AG08395 (cell line): ENCODE data around the gene TDRD1.

Experiments used
- DNase-seq: peaks from one replicate; pipeline ENCODE4 v3.0.0; 2012; ENCODE audit warnings: mixed read lengths, low spot score

The TDRD1 gene

DNA sequence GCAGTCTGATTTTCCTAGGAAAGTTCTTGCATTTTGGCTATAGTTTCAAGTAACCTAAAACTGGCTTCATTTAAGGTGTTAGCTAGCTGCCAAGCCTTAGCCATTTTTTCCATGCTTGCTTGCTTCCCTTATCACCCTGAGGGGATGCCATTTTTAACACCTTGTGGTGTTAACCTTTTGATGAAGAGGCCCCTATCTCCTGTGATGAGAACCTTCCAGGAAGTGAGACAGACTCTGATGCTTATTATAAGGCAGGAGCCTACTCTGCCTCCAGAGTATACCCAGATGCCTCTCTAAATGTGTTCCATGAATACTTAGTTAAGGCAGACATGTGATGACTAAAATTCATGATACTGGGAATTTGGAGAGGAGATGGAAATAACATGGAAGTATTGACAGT lies 55.0 kb downstream of the TDRD1 start:
- DNase-seq, result no peak

DNA sequence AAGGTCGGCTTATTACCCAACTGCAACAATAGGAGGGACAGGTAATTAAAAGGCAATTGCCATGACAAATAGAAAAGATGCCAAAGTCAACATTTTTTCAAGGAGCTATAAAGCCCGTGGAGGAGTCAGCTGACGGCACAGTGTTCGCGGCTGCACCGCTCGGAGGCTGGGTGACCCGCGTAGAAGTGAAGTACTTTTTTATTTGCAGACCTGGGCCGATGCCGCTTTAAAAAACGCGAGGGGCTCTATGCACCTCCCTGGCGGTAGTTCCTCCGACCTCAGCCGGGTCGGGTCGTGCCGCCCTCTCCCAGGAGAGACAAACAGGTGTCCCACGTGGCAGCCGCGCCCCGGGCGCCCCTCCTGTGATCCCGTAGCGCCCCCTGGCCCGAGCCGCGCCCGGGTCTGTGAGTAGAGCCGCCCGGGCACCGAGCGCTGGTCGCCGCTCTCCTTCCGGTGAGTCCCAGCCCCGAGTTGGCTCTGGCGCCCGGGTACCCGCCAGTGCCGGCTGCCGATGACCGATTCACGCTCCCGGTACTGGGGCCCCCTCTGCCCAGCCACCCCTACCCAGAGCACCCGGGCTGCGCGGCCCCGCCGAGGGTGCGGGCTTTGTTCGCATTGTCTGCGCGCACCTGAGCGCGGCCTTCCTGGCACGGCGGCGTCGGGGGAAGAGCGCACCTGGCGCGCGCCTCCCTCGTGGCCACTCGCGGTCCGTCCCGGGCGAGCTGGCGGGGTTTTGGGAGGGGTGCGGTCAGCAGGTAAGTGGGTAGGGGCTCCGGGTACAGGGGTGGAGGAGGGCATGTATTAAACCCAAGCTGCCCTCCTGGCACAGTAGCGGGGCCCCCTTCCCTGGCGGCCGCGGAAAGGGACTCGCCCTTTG lies 60.2 kb downstream of the TDRD1 start, which contains the start of gene VWA2:
TSS of gene VWA2 (plus strand) at position 138 of the 877 bp plus-strand sequence. CDS start 9,460 bp downstream, outside the sequence.
- no peak for DNase-seq

DNA sequence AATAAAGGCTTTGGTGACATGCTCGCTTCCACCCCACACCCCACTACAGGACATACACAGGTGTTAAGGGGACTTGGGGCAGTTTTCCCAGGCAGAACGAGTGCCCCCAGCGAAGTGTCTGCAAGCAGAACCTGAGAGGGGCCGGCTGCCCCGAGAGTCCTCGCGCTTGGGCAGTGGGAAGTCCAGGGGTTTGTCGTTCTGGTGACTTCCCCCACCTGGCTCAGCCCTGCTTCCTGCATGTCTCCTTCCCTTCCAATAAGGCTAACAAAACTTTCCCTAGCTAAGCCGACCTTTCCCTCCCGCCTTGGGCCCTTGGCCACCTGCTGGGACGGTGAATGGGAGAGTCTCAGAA lies 60.8 kb downstream of the TDRD1 start:
- DNase-seq, result no peak

DNA sequence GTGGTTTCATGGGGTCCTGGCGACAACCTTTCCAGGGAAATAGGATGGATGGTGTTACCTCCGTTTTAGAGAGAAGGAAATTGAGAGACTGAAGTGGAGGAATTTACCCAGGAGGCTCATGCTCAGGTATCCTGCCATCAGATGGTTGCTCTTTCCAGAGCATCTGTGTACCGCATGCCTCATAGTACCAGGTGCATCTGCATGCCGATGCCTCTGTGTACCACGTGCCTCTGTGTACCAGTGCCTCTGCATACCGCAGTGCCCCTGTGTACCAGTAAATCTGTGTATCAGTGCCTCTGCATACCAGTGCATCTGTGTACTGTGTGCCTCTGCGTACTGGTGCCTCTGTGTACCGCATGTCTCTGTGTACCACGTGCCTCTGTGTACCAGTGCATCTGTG lies 63.1 kb downstream of the TDRD1 start:
- DNase-seq, result no peak

DNA sequence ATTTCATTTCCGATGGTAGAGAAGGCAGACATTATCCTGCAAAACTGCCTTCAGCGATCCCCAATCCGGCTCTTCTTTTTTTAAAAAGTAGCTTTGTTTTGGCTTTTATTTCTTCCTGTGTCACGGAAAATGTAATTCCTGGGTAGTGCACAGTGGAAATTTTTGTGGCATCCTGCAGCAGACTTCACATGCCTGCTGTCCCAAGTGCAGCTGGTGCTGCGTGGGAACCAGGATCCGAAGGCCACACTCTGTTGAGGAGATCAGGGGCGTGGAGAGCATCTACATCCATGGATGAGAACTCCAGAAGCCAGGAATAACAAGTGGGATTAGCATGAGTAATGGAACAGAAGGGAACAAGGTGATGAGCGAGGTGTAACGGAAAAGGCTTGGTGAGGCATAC lies 64.5 kb downstream of the TDRD1 start:
- no peak for DNase-seq

DNA sequence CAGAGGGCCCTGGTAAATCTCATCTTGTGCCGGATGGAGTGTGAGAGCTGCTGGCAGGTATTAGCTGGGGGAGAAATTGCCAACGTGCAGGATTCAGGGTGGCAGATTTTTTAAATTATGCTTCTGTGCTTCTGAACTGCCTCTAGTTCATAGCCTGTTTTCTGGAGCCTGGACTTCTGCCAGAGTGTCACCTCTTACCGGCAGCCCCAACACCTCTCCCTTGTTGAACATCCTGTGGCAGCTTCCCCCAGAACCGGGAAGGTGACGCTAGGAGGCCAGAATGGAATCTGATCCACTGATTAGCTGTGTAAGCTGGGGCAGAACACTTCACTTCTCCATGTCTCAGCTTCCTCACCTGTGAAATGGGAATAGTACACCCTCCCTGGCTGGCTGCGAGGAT lies 65.0 kb downstream of the TDRD1 start:
- no peak for DNase-seq

DNA sequence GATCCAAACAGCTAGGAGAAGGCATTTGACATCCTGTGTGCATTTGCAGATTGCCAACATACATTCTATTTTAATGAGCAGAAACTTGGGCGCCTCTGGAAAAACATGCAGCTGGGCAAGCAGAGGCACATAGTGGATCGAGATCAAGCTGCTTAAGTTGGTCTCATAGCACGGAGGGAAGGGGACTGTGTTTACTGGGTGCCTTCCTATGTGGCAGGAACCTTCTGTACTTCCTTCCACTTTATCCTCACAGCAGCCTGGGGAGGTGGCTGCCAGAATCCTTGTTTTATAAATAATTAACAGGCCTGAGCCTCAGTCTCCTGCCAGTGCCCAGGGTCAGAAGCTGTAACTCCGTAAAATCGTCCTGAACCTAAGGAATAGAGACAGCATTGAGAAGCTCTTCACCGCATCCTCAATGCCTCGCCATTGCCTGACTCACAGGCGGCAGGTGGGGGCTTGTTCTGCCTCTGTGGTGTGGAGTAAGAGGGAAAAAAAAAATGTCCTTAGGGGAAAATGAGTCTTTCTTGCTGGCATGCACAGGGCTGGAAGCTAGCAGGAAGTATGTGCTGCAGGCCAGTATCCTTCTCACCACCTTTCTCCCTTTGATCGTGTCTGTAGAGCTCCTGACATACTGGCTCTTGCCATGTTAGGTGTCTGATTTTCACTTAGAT lies 66.1 kb downstream of the TDRD1 start:
- DNase-seq, result no peak

DNA sequence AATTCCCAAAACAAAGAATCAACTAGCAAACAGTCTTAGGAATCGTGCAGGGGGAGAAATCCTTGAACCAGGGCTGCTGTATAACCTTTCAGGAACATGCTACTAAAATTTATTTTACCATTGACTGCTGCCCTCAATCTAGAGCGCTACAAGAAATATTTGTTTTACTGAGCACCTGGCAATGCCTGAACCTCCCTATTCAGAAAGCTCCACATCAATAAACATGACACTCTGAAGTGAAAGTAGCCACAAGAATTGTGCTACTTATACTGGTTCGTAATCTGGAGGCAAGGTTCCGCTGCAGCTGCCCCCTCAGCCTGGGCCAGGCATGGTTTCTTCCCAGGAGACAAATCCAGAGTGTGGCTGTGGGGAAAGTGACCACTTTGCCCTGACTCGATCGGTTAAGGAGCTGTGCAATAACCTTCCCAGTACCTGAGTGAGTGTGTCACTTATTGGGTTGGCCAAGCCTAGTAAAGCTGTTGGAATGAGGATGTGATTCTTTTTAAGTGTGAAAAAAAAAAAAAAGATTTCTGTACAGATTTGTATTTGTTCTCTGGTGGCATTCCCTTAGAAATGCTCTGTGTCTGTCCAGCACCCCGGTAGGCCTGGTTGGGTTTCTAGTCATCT lies 67.6 kb downstream of the TDRD1 start:
- no peak for DNase-seq

DNA sequence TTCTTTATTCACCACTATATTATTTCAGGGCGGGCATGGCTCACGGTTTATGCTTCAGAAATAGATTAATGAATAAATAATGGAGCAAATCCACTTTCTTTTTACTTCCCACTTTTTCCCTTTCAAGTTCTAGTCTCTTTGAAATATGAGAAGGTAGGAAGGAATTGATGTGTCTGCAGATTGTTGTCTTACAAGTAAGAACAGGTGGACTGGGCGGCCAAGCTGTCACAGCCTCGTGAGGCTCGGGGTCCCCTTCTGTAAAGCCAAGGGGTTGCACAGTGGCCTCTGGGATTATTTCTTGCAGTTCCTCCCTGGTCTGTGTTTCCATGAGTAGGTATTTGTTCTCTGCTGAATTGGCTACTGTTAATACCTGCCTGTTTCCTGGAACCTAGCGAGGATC lies 71.1 kb downstream of the TDRD1 start:
- no peak for DNase-seq

DNA sequence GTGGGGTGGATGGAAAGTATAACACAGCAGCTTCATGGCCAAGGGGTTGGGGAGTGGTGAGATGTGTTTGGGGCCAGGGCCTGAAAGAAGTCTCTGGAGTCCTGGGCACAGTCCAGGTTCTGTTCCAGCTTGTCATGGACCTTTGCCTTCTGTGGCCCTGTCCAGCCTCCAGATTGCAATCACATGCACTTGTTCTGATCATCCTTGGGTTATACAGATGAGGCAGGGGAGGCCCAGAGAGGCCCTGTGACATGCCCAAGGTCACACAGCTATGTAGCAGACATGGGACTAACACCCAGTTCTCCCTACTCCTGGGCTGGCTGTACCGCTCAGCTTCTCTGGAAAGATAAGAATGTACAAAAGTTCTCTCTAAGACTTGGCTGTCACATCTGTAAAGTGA lies 71.6 kb downstream of the TDRD1 start:
- DNase-seq, result no peak

DNA sequence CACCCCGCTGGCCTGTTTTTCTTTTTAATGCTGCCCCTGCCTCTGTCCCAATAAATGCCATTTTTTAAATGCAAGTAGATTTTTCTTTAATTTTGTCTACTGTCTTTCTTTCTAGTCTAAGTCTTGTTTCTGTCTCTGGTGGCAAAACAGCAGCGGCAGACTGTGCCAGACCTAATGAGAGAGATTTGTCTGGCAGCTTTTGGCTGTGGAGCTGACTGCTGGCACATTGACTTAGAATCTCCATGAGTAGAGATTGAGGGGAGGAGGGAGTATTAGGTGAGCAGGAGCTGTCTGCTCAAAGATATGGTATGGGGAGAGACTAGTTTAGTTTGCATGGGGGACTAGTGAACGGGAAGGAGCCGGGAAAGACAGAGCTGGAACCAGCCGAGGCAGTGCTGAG lies 72.9 kb downstream of the TDRD1 start:
- no peak for DNase-seq

DNA sequence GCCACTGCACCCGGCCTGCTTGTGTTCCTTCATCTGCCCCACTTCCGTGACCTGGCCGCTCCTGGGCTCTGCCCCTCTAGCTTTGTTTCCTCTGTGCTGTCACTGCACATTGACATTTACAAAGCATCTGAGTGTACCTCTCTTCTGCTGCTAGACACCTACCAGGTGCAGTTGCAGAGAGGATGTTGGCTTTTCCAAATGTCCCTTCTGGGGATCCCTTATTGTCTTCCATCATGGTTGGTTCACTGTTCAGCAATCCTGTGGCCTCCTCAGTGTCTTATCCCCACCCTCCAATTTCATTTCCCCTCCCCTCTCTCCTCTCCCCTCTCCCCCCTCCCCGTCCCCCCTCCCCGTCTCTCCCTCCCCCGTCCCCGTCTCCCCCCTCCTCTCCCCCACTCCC lies 73.7 kb downstream of the TDRD1 start:
- no peak for DNase-seq

DNA sequence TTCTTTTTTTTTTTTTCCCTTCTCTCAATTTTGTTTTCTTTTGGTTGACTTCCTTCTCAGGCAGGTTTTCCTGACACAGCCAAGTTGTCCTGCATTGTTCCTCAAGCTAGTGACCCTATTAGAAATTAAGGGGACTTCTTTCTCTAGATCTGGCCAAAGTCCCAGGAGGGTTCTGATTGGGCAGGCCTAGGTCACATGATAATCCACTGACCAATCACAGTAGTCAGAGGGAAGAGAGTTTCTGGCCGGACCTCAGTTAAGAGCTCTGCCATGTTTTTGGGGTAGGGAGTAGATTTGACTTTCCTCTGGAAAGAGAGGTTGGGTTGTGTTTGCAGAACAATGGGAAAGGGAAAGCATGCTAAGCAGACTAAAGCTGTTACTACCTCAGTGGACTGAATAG lies 76.1 kb downstream of the TDRD1 start:
- DNase-seq, result no peak

DNA sequence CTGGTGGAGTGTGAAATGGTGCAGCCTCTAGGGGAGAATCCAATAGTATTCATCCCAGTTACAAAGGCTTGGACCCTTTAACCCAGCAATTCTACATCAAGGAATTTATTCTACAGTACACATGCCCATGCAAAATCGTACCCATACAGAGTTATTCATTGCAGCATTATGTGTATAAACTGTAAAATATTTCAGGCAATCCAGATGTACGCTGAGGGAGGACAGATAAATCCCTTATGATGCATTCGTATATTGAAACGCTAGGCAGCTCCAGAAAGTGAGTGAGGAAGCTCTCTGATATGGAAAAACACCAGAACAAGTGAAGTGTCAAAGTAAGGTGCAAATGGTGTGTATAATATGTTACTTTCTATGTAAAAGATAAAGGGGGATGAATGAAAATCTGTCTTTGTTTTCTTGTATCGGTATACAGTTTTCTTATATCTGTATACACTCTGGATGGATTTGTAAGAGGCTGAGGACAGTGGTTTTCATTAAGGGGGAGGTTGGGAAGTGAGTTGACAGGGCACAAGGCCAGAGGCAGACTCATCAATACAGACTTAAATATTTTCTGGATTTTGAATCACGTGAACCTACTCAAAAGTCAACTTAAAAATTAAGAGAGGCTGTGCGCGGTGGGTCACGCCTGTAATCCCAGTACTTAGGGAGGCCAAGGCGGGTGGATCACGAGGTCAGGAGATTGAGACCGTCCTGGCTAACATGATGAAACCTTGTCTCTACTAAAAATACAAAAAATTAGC lies 77.0 kb downstream of the TDRD1 start:
- no peak for DNase-seq

DNA sequence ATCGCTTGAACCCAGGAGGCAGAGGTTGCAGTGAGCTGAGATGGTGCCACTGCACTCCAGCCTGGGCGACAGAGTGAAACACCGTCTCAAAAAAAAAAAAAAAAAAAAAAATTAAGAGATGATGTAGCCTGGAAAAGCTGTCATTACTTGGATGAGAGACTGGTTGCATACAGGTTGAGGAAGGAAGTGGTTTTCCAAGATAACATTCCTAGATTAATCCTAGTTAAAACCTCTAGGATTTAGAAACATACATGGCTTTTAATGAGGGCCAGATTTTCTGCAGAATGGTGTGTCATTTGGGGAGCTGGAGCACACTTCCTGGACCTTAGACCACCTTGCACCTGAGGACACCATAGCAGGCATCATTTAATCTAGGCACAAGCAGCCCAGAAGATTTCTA lies 77.7 kb downstream of the TDRD1 start:
- DNase-seq, result no peak

DNA sequence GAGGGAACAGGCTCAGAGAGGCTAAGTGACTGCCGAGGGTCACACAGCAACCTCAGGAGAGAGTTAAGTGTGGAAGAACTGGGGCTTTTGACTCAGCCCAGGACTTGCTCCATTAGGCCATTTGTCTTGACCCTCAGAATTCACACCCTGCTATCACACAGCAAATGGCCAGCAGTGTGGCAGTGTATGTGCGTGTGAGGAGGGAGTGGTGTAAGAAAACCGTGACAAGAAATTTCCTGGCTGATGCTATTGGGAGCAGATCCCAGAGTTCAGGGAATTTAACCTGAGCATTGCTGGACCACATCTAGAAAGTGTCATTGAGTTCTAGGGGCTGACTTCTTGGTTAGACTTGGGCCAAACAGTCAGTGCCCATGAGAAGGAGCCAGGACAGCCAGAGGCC lies 78.3 kb downstream of the TDRD1 start:
- DNase-seq, result no peak

DNA sequence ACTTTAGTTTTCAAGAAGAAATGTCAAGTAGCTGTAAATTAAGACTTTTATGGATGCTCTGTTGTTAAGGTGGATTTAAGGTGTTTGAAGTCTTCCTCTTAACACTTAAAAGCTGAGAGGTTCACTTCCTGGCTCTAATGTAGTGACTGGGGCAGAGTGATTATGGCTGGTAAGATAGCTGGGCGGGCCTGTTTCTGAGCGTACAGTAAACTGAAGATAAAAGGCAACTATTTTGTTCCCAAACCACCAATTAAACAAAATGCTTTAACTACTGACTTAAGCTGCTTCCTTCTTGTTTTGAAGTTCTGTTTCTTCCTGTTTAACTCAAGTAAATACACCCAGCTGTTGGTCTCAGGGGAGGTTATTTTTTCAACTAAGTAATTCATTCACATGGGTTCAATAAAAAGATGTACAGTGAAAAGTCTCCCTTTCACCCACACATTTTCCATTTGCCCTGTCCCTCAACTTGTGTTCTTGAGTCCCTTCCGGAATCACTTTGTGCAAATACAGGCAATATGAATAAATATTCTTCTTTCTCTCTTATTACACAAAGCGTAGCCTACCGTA lies 79.2 kb downstream of the TDRD1 start:
- no peak for DNase-seq

DNA sequence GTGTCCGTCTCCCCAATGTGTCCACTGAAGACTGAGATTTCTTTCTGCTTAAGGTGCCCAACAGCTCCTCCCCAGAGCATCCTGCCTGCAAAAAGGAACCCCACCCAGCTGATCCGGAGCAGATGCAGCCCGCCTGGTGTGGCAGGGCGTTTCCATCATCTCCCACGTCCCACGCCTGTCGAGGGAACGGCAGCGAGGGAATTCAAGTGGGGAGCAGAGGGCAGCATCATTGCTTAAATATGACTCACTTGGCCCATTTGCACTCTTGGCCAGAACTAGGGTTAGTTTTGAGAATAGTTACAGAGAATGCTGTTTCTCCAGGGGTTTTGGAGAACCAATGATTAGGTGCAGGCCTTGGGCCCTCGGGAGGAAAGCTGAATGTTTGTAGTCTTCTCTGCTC lies 80.7 kb downstream of the TDRD1 start:
- DNase-seq, result peak; percentile 88

DNA sequence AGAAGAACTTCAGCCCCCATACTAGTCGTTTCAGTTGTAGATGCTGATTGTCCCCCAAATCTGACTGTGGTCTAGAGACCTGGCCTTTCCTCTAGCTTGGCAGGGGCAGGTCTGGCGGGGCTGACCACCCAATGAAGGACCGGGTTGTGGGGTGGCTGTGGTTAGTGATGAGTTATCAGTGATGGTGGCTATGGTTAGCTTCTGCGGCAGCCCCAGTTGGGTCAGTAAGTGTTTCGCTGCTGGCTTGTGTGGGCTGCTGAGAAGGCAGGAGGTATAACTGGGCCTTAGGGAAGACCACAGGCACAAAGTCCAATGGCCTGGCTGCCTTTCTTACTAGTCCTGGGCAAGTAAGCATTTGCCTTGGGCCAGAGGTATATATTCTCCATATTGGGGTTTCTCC lies 81.2 kb downstream of the TDRD1 start:
- DNase-seq, result no peak

DNA sequence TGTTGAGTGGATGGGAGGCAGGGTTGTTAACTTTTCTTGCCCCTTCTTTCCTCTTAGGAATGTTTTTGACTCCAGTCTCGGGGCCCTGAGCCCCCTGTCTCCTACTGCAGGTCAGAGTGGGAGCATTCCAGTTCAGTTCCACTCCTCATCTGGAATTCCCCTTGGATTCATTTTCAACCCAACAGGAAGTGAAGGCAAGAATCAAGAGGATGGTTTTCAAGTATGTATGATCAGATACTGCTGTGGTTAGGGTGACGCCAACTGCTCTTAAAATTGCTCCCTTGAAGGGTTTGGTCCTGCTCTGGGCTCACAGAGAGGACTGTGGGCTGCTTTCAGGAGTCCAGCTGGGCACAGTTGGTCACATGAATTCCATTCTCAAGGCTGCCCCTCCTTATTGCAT lies 81.9 kb downstream of the TDRD1 start:
- peak; percentile 64 for DNase-seq

DNA sequence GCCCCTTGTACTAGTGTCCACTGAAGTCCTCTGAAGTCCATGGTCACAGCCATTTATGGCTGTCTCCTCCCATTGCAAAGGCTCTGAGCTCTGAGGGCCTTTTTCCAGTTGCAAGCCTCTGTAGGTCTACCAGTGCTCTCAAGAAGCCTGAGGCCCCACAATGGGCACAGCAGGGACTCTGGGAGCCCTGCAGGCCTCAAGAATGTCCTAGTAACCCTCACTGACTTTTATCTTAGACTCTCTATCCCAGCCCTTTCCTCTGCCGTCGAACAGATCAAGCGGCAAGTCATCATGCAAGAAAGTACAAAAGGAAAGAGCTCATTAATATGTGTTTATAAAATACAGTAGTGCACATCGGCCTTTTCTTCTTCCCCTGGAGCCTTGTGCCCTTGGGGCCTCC lies 83.3 kb downstream of the TDRD1 start:
- no peak for DNase-seq

DNA sequence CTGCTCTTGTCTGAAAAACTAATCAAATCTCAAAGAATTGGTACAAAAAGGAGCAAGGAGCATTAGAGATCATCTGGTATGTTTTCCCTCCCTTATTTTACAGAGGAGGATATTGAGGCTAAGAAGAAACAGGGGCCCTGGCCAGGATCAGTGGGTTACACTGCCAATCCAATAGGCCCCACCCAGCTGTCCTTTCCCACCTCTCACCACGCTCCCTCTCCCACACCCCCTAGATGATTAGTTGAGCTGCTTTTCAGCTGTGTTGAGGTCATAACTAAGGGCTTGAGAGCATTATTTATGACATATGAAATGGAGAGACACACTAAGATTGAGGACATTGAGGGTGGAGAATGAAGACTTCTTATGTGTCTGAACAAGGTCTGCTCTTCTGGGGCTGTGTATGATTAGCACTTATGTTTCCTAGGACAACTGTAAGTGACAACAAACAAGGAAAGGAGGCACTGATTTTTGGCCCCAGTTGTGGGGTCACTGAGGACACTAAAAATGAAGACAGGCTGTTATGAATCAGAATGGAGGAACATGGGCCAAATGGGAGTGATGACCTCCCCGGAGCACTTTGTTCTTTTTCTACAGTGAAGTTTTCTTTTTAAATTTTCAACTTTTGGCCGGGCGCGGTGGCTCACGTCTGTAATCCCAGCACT lies 86.4 kb downstream of the TDRD1 start:
- DNase-seq, result peak; percentile 61
